GM18526 (cell line): ENCODE data around the gene MOGAT2.

Experiments used
- POLR2A ChIP-seq: IDR thresholded peaks from 3 replicates; pipeline ENCODE4 v1.6.1; 2011; ENCODE audit not compliant: insufficient read length; ENCODE audit errors: extremely low read depth

The MOGAT2 gene

GRCh38 chr11:75714211-75714610 is 3.4 kb upstream of the MOGAT2 start:
- no peak for TF ChIP-seq POLR2A

GRCh38 chr11:75715688-75716087 is 1.9 kb upstream of the MOGAT2 start:
- no peak for TF ChIP-seq POLR2A

DNA sequence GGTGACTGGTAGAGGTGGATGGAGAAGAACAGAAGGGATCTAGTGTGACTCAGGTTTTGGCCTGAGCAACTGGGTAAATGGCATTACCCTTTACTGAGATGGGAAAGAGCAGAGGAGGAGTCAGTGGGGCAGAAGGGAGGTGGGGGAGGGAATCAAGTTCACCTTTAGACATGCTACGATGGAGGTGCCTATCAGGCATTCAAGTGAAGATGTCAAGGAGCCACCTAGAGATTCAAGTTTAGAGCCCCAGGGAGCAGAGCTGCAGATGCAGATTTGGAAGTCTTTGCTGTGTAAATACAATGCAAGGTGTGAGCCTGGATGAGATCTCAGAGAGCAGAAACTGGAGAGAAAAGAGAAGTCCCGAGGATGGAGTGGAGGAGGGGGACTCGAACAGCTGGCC is 979 bp upstream of the MOGAT2 start:
- no peak for TF ChIP-seq POLR2A

GRCh38 chr11:75718419-75719339 is 1.0 kb downstream of the MOGAT2 start:
- TF ChIP-seq POLR2A: no peak

DNA sequence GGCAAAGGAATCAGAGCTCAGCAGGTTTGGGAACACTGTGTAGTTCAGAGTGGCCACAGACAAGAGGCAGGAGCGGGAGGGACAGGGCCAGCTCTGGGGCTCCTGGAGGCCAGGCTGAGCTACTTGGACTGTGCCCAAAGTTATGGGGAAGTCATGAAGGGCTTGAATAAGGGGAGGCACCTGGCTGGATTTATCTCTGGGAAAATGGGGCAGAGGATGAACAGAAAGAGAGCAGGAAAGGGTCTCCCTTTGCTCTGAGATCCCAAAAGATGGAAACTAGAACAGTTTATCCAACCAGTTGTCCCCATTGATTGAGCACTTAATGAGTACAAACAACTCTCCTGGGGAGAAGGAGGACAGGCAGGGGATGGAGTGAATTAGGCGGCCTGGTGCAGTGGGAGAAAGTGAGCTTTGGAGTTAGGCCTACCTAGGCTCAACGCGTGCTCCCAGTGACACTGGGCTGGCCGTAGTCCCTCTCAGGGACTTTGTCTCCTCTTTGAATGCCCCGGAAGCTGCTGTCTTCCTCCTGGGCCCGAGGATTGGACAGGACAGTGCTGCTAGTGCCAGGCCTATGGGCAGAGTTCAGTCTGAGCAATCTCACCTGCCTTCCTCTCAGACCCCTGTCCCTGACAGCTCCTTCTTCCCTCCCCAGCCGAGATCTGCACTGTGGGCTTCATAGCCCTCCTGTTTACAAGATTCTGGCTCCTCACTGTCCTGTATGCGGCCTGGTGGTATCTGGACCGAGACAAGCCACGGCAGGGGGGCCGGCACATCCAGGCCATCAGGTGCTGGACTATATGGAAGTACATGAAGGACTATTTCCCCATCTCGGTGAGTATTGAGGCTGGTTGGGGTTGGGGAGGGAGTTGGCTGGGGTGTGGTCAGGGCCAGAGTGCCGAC is 2.0 kb downstream of the MOGAT2 start:
- no peak for TF ChIP-seq POLR2A

DNA sequence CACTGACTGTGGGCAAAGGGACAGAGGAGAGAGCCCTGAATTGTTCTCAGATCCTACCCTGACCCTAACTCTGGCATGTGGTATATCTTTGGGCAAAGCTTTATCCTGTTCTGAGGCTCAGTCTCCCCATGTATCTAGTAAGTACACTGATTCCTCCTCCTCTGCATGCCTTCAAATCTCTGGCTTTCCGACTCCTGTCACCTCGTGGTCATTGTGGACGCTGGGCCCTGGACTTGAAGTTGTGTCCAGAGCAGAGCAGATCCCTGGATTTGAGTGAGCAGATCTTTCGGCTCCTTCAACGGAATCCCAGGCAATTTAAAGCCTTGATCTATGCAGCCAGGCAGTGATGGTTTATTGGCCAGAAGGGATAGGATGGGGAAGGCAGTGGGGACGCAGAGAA is 3.0 kb downstream of the MOGAT2 start:
- TF ChIP-seq POLR2A: no peak

DNA sequence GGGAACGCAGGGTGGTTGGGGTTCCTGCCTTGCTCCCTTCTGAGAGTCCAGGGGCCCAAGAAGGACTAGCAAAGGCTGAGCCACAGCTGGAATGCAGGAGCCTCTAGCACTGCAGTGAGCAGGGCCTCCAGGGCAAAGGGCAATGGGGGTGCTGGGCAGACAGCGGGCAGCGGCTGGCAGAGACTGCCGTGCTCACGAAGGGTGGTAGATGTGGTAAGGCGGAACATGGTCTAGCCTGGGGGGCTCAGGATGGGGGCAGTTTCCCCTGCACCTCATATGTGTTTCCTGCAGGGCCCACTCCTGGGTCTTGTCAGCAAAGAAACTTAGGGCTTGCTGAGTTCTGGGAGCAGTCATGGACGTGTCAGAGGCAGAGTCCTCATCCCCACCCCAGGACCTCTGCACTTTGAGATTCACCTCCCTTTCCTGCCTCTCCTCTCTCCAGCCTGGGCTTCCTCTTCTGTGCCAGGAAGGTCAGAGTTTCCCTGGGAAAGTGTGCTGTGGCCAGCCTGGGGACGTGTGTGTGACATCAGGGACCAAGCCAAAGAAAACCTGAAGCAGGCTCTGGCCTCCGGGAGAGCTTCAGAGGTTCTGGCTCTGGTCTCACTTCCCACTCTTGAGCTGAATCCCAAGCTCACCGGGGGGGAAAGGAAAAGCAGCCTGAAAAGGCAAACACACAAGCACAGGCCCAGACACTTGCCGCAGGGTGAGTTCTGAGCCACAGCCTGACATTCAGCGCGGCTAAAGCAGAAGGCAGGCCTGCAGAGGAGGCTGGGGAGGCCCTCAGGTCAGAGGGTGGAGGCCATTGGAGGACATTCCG is 4.4 kb downstream of the MOGAT2 start:
- no peak for TF ChIP-seq POLR2A

DNA sequence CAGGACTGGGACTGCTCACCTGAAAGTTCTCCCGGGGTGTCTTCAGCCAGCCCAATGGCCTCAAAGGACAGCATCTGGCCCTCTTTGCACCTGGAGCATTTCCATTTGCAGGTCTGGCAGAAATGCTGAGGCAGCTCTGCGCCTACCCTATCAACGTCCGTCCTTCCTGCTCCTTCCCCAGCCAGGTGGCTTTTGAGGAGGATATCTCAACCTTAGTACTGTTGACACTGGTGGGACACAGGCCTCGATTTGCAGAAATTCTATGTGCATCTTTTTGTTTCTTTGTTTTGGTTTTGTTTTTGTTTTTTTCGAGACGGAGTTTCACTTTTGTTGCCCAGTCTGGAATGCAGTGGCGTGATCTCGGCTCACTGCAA is 5.0 kb downstream of the MOGAT2 start:
- TF ChIP-seq POLR2A: no peak

DNA sequence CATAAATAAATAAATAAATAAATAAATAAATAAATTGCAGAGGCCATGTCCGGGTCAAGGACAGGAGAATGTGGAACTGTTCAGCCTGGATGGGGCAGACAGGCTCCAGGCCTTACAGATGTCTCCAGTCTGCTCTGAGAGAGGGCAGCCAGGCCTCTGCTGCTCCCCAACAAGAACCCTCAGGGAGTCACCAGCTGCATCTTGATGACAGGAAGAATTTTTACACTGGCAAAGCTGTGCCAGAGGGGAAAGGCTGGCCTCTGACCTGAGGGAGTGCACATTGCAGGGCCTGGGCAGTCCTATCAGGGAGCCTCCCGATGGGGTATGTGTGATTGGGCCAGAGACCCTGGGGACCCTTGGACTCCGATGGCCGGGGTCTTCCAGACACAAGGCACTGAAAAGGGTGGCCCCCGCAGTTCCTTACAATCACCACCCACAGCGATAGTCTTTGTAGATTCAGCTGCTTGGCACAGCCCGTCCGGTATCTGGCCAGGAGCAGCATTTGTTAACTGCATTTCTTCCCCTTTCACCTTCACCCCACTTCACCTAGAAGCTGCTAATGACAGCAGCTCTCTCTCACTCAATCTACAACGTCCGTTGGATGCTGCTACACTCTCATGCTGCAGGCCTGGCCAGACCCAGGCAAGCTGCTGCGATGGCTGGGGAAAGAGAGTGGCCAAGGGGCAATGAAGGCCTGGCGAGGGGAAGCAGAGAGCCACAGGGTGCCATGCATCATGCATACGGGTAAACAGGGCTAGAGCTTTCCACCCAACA is 8.1 kb downstream of the MOGAT2 start:
- TF ChIP-seq POLR2A: no peak

DNA sequence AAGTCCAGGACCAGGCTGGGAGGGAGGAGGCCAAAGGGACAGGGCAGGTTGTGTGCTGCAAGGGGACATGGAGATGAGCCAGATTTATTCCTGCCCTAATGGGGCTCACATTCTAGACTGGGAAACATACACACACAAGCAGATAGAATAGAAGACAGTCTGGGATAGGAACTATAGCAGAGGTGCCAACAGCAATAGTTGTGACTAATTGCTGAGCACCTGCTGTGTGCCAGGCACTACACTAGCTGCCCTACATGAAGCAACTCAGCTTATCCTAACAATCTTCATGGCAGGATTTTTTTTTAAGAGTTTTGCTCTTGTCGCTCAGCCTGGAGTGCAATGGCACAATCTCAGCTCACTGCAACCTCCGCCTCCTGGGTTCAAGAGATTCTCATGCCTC is 11.4 kb downstream of the MOGAT2 start:
- no peak for TF ChIP-seq POLR2A

- no peak for TF ChIP-seq POLR2A
These were observed 13.5 kb downstream of the MOGAT2 start for GRCh38 chr11:75731095-75731494.

- TF ChIP-seq POLR2A: no peak
These were observed 15.4 kb downstream of the MOGAT2 start for GRCh38 chr11:75733071-75733430.

DNA sequence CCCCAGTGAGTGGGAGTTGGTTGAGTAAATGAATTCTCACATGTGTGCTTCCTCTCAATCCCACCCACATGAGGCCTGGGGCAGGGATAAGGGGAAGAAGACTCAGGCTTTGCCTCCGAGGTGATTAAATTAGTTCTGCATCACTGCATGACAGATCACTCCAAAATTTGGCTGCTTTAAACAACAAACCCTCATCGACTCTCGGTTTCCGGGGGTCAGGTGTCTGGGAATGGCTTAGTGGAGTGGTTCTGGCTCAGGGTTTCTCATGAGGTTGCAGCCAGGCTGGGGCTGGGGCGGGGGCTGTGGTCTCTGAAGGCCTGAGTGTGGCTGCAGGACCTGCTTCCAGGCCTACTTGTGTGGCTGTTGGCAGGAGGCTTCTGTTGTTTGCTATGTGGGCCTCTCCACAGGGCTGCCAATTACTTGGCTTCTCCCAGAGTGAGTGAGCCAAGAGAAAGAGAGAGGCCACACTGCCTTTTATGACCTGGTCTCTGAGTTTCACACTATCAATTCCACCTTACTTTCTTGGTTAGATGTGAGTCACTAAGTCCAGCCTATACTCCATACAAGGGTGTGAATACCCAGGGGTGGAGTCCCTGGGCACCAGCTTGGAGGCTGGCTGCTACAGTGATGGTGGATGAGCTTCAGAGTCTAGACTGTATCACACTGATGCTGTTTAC is 15.9 kb downstream of the MOGAT2 start:
- no peak for TF ChIP-seq POLR2A
